D721Med (cell line): ENCODE results near the gene PWWP2A.

Experiments
- DNase-seq: peaks from one replicate; pipeline ENCODE4 v3.0.0; 2011; ENCODE audit warnings: low spot score; ENCODE audit not compliant: insufficient read length
- FAIRE-seq: peaks from 2 replicates; lab custom pipeline; 2011; peaks lifted over from hg19 to GRCh38; lab: Jason Lieb, UNC
- CTCF ChIP-seq: IDR thresholded peaks from 2 replicates; pipeline ENCODE4 v1.5.1; 2012; ENCODE audit warnings: mild to moderate bottlenecking, control low read depth; ENCODE audit not compliant: insufficient read depth; ENCODE audit errors: missing control alignments

Gene PWWP2A

DNA sequence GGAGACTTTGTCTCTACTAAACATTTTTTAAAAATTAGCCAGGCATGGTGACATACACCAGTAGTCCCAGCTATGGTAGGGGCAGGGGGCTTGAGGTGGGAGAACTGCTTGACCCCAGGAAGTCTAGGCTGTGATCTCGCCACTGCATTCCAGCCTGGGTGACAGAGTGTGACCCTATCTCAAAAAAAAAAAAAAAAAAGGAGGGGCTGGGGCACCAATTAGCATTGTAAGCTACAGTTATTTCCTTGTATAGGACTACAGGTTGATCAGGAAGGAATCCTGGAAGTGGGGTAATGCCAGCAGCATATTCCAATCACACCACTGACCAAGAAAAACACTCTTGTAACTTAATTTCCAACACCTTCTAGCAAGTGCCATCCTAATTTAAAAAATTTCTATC lies 32.1 kb downstream of the PWWP2A start:
- DNase-seq (no peak), FAIRE-seq (no peak)
- no peak for TF ChIP-seq CTCF

DNA sequence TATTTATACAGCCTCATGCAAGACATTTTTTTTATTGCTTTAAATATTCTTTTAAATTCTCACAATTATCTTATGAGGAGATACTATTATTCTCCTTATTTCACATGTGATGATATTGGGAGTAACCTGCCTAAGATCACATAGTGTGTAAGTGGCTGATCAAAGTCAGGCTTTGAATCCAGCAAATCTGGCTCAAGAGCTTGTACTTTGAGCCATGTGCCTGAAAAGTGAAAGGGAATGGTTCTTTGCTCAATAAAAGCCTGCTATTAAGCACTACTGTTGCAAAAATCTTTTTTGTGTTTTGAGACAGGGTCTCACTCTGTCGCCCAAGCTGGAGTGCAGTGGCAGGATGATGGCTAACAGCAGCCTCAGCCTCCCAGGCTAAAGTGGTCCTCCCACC lies 35.1 kb downstream of the PWWP2A start:
- no peak for FAIRE-seq
- TF ChIP-seq CTCF: no peak

DNA sequence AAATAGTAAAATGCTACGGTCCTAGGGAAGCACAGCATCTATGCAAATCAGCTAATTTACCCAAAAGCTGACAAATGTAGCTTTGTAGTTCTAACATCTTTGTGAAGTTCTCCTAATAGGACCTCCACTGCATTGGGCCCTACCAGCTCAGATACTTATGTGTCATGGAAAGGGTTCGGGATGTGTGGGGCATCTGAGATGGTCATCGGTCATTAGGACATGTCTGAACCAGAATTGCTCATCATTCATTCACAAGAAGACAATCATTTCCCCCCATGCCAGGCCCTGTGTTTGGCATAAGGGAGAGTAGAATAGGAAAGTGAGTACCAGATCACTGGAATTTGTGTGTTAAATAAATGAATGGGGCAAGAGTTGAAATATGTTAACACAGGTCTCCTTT lies 35.7 kb downstream of the PWWP2A start:
- no peak for TF ChIP-seq CTCF
- DNase-seq (no peak), FAIRE-seq (no peak)

More for the DNA sequence above, 35.1 kb downstream of the PWWP2A start:
- DNase-seq: no peak

GRCh38 chr5:160082614-160083500 lies 36.4 kb downstream of the PWWP2A start:
- DNase-seq (no peak), FAIRE-seq (no peak)
- TF ChIP-seq CTCF: no peak

DNA sequence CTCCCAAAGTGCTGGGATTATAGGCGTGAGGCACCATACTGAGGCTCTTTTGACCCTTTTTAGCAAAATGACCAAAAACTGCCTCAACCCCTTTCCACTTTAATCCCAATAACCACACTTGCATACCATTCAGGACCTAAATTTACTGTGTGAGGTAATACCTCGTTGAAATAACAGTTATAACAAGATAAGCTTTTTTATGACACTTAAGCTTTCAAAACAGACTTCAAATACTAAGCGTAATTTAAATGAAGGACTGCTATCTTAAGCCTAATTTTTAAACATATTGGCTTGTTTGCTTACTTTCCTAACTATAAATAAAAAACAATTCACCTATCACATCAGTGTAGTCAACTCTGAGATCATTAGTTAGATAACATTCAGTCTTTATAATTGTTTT lies 37.8 kb downstream of the PWWP2A start:
- FAIRE-seq: no peak
- no peak for DNase-seq
- TF ChIP-seq CTCF: no peak

DNA sequence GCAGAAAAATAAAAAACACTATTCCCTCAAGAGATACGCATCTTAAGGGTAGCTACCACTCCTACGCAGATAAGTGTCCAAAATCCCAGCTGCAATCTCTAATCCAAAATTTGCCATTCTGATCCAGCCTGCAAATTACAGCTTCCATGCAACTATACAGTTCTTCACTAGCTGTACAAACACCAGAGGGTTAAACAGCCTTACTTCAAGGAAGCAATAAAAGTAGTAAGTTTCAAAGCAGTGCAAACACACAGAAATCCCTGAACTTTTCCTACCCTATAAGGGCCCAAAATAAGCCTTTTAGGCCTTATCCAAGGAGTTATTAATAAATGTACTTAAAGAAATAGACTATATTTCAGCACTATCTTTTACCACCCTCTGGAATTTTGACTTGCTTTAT lies 39.5 kb downstream of the PWWP2A start:
- TF ChIP-seq CTCF: no peak
- FAIRE-seq (no peak), DNase-seq (no peak)

DNA sequence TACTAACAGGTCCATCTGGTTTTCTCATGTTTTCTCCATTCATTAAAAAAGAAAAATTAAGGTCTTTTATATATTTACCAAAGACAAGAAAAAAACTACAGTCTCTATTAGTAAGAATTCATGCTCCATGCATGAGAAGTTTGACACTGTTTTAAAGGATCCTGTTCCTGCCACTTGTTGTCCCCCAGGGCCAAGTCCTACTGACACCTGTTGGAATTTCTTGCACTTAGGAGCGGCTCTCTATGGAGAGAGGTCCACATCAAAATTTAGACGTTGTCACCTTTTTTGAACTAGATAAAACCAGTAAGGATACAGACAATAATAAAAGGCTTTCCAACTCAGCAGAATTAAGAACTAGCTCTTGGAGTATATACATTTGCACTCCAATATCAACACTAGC lies 42.3 kb downstream of the PWWP2A start:
- no peak for TF ChIP-seq CTCF
- DNase-seq: no peak
- no peak for FAIRE-seq
